Nephron (organoid): Measurements from ENCODE around the gene DLGAP4.

Experiments
- H3K27ac Mint-ChIP-seq, 3 experiments: 2 replicates each; pipeline ENCODE4 v1.8.0; 2020; ENCODE audit warnings: mixed read lengths in 3 of 3, mild to moderate bottlenecking in 2 of 3, moderate library complexity in 1 of 3
- H3K27me3 Mint-ChIP-seq: 2 replicates; pipeline ENCODE4 v1.8.0; 2021; ENCODE audit warnings: low read depth, mild to moderate bottlenecking, moderate library complexity, mixed read lengths
- H3K36me3 Mint-ChIP-seq: 2 replicates; pipeline ENCODE4 v1.8.0; 2020; ENCODE audit warnings: low read depth, mixed read lengths
- H3K4me1 Mint-ChIP-seq: 2 replicates; pipeline ENCODE4 v1.8.0; 2020; ENCODE audit warnings: mixed read lengths
- H3K4me3 Mint-ChIP-seq, 3 experiments: 2 replicates each; pipeline ENCODE4 v1.8.0; 2020; ENCODE audit warnings: mild to moderate bottlenecking in 3 of 3, mixed read lengths in 3 of 3, moderate library complexity in 2 of 3
- H3K9me3 Mint-ChIP-seq: 2 replicates; pipeline ENCODE4 v1.8.0; 2020; ENCODE audit warnings: mixed read lengths
- TF ChIP-seq, protein P1 (sequence below), 3 experiments: fragments of 200-600 bp; sonication (generic); IDR thresholded peaks; one replicate each; pipeline ENCODE4 v1.5.0; 2021; ENCODE audit warnings: antibody characterized with exemption in 3 of 3; ENCODE audit not compliant: unreplicated experiment in 3 of 3

Gene DLGAP4

DNA sequence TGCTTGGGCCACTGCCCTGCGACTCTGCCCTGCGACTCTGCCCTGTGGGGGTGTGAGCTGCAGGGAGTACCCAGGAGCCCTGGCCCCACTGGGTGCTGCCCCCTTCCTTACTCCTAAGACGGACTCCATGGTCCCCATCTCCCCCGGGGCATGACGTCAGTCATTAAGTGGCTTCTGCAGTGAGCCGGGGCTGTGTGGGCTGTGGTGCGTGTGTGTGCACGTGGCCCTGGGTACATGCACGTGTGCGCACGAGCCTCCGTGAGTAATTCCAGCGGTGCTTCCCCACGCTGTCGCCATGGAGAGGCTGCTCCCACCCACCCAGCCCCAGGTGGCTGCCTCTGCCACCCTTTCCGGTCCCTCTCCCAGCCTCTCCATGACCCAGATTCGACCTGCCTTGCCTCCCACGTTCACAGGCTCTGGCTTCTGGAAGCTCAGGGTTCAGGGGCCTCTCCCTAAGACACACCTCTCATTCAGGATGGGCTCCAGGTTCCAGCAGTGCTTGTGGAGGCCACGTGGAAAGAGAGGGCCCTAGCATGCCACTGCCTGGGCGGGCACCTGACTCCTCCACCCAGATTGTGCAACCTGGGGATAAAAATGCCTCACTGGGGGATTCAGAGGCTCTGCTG is 88.3 kb downstream of the DLGAP4 start:
- H3K27ac Mint-ChIP-seq = no peak overlapping the region
- H3K4me3 Mint-ChIP-seq = no peak overlapping the region
- TF ChIP-seq, protein P1, sequence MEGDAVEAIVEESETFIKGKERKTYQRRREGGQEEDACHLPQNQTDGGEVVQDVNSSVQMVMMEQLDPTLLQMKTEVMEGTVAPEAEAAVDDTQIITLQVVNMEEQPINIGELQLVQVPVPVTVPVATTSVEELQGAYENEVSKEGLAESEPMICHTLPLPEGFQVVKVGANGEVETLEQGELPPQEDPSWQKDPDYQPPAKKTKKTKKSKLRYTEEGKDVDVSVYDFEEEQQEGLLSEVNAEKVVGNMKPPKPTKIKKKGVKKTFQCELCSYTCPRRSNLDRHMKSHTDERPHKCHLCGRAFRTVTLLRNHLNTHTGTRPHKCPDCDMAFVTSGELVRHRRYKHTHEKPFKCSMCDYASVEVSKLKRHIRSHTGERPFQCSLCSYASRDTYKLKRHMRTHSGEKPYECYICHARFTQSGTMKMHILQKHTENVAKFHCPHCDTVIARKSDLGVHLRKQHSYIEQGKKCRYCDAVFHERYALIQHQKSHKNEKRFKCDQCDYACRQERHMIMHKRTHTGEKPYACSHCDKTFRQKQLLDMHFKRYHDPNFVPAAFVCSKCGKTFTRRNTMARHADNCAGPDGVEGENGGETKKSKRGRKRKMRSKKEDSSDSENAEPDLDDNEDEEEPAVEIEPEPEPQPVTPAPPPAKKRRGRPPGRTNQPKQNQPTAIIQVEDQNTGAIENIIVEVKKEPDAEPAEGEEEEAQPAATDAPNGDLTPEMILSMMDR (IDR thresholded peaks at IDR 0.05; ENCODE audit: unreplicated experiment in 3 of 3) = no peak
- no peaks in the 10 kb centered on the region for H3K36me3 Mint-ChIP-seq
- H3K9me3 Mint-ChIP-seq = no peaks in the 10 kb centered on the region
- H3K4me1 Mint-ChIP-seq = no peaks in the 10 kb centered on the region
- peaks cover 40% of the 10 kb centered on the region for H3K27me3 Mint-ChIP-seq

DNA sequence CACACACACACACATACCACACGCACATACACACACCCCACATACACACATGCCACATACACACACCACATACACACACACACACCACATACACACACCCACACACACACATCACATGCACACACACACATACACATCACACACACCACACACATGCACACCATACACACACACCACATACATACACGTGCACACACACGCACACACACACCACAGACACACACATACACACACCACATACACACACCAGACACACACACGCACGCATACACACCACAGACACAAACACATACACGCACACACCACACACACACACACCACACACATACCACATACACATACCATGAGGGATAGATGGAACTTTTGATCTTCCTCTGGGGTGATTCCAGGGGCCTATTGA is 90.2 kb downstream of the DLGAP4 start:
- TF ChIP-seq, protein P1 (IDR thresholded peaks at IDR 0.05; ENCODE audit: unreplicated experiment in 3 of 3) = no peak
- H3K4me1 Mint-ChIP-seq = no peaks in the 10 kb centered on the region
- H3K4me3 Mint-ChIP-seq = no peak overlapping the region
- peaks cover 47% of the 10 kb centered on the region for H3K27me3 Mint-ChIP-seq
- no peak overlapping the region for H3K27ac Mint-ChIP-seq
- no peaks in the 10 kb centered on the region for H3K36me3 Mint-ChIP-seq
- no peaks in the 10 kb centered on the region for H3K9me3 Mint-ChIP-seq

DNA sequence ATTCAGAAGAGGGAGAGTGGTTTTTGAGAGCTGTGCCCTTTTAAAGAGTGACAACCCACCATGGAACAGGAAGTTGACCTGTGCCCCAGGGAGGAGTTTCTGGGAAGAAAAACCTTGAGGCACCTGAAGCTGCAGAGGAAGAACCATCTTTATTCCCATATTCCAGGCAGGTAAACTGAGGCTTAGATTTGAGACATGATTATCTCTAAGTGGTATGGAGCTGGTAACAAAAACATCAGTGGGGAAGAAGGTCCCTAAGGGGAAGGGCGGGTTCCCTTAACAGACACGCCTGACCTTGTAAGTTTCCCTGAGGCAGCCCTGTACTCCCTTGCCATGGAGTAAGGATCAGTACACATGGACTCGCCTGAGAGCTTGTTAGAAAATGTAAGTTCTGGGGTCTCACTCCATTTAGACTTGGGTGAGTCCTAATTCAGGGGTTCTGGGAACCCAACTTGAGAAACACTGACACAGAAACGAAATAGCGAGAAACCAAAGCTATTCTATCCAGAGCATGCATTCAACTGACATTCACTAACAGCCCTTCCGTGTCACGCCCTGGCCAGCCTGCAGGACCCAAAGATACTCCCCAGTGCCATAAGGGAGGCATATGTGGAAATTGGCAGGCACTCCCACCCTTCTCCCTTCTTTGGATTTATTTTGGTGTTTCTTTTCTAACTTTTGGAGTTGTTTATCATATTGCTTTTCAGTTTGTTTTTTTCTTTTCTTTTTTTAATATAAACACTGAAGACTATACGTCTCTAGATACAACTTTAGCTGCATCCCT is 90.9 kb downstream of the DLGAP4 start:
- TF ChIP-seq, protein P1 (IDR thresholded peaks at IDR 0.05; ENCODE audit: unreplicated experiment in 3 of 3) = no peak
- Mint-ChIP-seq H3K4me1 (no peaks in the 10 kb centered on the region), H3K9me3 (no peaks in the 10 kb centered on the region), H3K36me3 (no peaks in the 10 kb centered on the region), H3K27ac (no peak overlapping the region), H3K27me3 (peaks cover 48% of the 10 kb centered on the region), H3K4me3 (no peak overlapping the region)

DNA sequence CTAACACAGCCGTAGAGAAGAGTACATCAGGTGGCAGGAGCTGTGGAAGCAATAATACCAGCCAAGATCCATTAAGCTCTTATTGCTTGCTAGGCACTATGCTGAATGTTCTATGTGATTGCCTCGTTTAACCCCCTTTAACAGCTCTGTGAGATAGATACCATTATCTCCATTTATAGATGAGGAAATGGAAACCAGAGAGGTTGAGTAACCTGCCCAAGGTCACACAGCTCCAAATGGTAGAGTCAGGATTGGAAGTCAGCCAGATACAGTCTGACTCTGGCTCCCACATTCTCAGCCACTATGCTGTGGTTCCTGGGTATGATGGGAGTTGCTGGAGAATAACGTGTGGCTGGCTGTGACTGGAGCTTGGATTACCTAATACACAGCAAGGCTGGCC is 92.4 kb downstream of the DLGAP4 start:
- H3K9me3 Mint-ChIP-seq = peaks cover 4% of the 10 kb centered on the region
- H3K27me3 Mint-ChIP-seq = peaks cover 53% of the 10 kb centered on the region
- no peak overlapping the region for H3K27ac Mint-ChIP-seq
- H3K4me3 Mint-ChIP-seq = no peak overlapping the region
- no peaks in the 10 kb centered on the region for H3K36me3 Mint-ChIP-seq
- no peaks in the 10 kb centered on the region for H3K4me1 Mint-ChIP-seq
- TF ChIP-seq, protein P1 (IDR thresholded peaks at IDR 0.05; ENCODE audit: unreplicated experiment in 3 of 3) = no peak

DNA sequence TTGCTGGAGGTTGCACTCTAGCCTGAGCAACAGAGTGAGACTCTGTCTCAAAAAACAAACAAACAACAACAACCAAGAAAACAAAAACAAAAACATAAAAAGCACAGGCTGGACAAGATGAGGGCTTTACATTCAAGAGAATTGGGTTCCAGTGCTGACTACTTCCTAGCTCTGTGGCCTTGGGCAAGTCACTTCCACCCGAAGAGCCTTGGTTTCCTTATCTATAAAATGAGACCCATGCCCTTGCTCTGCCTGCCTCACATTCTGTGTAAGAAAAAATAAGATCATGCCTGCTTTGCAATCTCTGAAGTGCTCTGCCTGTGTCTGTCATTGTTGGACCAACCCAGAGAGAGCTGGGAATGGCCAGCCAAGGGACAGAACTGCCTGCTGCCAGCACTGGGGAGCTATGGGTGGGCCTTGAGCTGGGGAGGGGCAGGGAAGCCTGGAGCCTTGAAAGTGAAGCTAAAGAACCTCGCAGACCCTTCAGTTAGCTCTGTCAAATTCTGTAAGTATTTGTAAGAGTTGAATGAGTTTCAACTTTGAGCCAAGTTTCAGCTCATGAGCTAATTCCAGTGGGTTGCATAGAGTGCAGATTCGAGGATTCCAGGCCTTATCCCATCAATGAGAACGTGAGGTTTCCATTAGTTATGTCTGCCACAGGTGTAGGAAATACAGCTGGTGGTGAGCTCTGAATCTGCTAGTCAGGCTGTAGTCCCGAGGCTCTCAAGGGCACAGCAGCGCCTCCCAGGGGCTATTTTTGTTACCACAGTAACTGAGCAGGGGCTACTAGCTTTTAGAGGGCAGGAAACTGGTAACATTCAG is 93.2 kb downstream of the DLGAP4 start:
- no peaks in the 10 kb centered on the region for H3K36me3 Mint-ChIP-seq
- no peaks in the 10 kb centered on the region for H3K4me1 Mint-ChIP-seq
- peaks cover 56% of the 10 kb centered on the region for H3K27me3 Mint-ChIP-seq
- peaks cover 4% of the 10 kb centered on the region for H3K9me3 Mint-ChIP-seq
- H3K27ac Mint-ChIP-seq = no peak overlapping the region
- TF ChIP-seq, protein P1 (IDR thresholded peaks at IDR 0.05; ENCODE audit: unreplicated experiment in 3 of 3) = no peak
- H3K4me3 Mint-ChIP-seq = no peak overlapping the region
